HepG2 (cell line): ENCODE results near the gene ARHGEF16. TPM values are rescaled to one million over a fixed set of nuclear protein-coding genes. Genes with fewer than 3 reads are reported as not detected.

Experiments
- ATF1 ChIP-seq: IDR thresholded peaks from 2 replicates; pipeline ENCODE4 v1.6.1; 2016; ENCODE audit warnings: mild to moderate bottlenecking, control low read depth
- CENPT ChIP-seq: sonication (generic); formaldehyde crosslinking; IDR thresholded peaks from 2 replicates; pipeline ENCODE4 v1.8.0; 2022; ENCODE audit warnings: low read depth, mild to moderate bottlenecking, moderate library complexity, missing genetic modification reagents
- HOXA5 ChIP-seq: sonication (generic); formaldehyde crosslinking; IDR thresholded peaks from 2 replicates; pipeline ENCODE4 v1.4.0; 2020; ENCODE audit warnings: missing genetic modification reagents
- RCOR2 ChIP-seq: IDR thresholded peaks from 2 replicates; pipeline ENCODE4 v1.6.1; 2016; ENCODE audit warnings: missing biosample characterization, missing genetic modification reagents
- SIX4 ChIP-seq: sonication (generic); formaldehyde crosslinking; IDR thresholded peaks from 2 replicates; pipeline ENCODE4 v1.4.0; 2020; ENCODE audit warnings: missing genetic modification reagents
- SMYD3 ChIP-seq: sonication (generic); formaldehyde crosslinking; IDR thresholded peaks from 2 replicates; pipeline ENCODE4 v1.8.1; 2023; ENCODE audit warnings: mild to moderate bottlenecking, missing genetic modification reagents
- SNRNP70 ChIP-seq: fragments of 200-400 bp; formaldehyde crosslinking; IDR thresholded peaks from 2 replicates; pipeline ENCODE4 v1.6.1; 2017; ENCODE audit warnings: mild to moderate bottlenecking, low read depth, low read length, moderate library complexity
- TAF15 ChIP-seq: fragments of 200-400 bp; formaldehyde crosslinking; IDR thresholded peaks from one replicate; pipeline ENCODE4 v1.6.1; 2018; ENCODE audit warnings: mild to moderate bottlenecking, low read depth, low read length; ENCODE audit not compliant: poor library complexity, severe bottlenecking
- TMF1 ChIP-seq: sonication (generic); formaldehyde crosslinking; IDR thresholded peaks from 2 replicates; pipeline ENCODE4 v1.8.1; 2022; ENCODE audit warnings: low read depth, missing genetic modification reagents
- ZBTB38 ChIP-seq: sonication (generic); formaldehyde crosslinking; IDR thresholded peaks from 2 replicates; pipeline ENCODE4 v1.5.1; 2020; ENCODE audit warnings: mild to moderate bottlenecking, missing genetic modification reagents
- ZNF264 ChIP-seq: sonication (generic); formaldehyde crosslinking; IDR thresholded peaks from 2 replicates; pipeline ENCODE4 v1.4.0; 2020; ENCODE audit warnings: missing genetic modification reagents
- ZNF3 ChIP-seq: IDR thresholded peaks from 2 replicates; pipeline ENCODE4 v1.7.0; 2017; ENCODE audit warnings: inconsistent platforms
- ZNF329 ChIP-seq: sonication (generic); formaldehyde crosslinking; IDR thresholded peaks from 2 replicates; pipeline ENCODE4 v1.9.0; 2021; ENCODE audit warnings: low read depth, mild to moderate bottlenecking, missing genetic modification reagents
- ZNF430 ChIP-seq: sonication (generic); formaldehyde crosslinking; IDR thresholded peaks from 2 replicates; pipeline ENCODE4 v1.9.0; 2021; ENCODE audit warnings: mild to moderate bottlenecking, missing genetic modification reagents
- ZNF546 ChIP-seq: sonication (generic); formaldehyde crosslinking; conservative IDR thresholded peaks from 2 replicates; pipeline ENCODE4 v1.8.1; 2023; ENCODE audit warnings: mild to moderate bottlenecking, missing genetic modification reagents
- ZNF772 ChIP-seq: sonication (generic); formaldehyde crosslinking; IDR thresholded peaks from 2 replicates; pipeline ENCODE4 v1.5.0; 2020; ENCODE audit warnings: mild to moderate bottlenecking, missing genetic modification reagents
- ZNF792 ChIP-seq: IDR thresholded peaks from 2 replicates; pipeline ENCODE4 v1.6.1; 2016
- ZNF83 ChIP-seq: sonication (generic); formaldehyde crosslinking; IDR thresholded peaks from 2 replicates; pipeline ENCODE4 v1.4.0; 2020; ENCODE audit warnings: missing genetic modification reagents, mild to moderate bottlenecking, borderline replicate concordance
- polyA plus RNA-seq, 8 experiments: library from polyadenylated mRNA; depleted of rRNA in 3 of 8; stranded (reverse) in 7 of 8; unstranded in 1 of 8; fragments of >200 nt; fragmentation: Illumina TruSeq in 4 of 8; extraction: Trizol in 4 of 8; gene quantifications; 2 replicates each; pipeline versions ENCODE4 v1.2.1 to v1.2.3, GENCODE V29; 2011 to 2016; ENCODE audit warnings: low read depth in 4 of 8, missing spikeins in 1 of 8, mixed read lengths in 1 of 8; ENCODE audit not compliant: insufficient read depth in 1 of 8
- total RNA-seq, 5 experiments: library from RNA; depleted of rRNA; stranded (reverse); fragments of >200 nt; fragmentation: Illumina TruSeq; extraction: Trizol; gene quantifications; 2 replicates each; pipeline ENCODE4 v1.2.3, GENCODE V29; 2016; ENCODE audit warnings: low read depth in 1 of 5
- TF ChIP-seq, protein P1 (sequence below): sonication (generic); formaldehyde crosslinking; IDR thresholded peaks from 2 replicates; pipeline ENCODE4 v1.4.0; 2020; ENCODE audit warnings: missing genetic modification reagents, borderline replicate concordance
- TF ChIP-seq, protein P2 (sequence below): sonication (generic); formaldehyde crosslinking; IDR thresholded peaks from 2 replicates; pipeline ENCODE4 v1.4.0; 2020; ENCODE audit warnings: mild to moderate bottlenecking, low read depth, missing genetic modification reagents
- TF ChIP-seq, protein P3 (sequence below): sonication (generic); formaldehyde crosslinking; IDR thresholded peaks from 2 replicates; pipeline ENCODE4 v1.5.0; 2020; ENCODE audit warnings: missing genetic modification reagents
- TF ChIP-seq, protein P4 (sequence below): sonication (generic); formaldehyde crosslinking; IDR thresholded peaks from 2 replicates; pipeline ENCODE4 v1.8.0; 2023; ENCODE audit warnings: mild to moderate bottlenecking, missing genetic modification reagents
- TF ChIP-seq, protein P5 (sequence below): sonication (generic); formaldehyde crosslinking; IDR thresholded peaks from 2 replicates; pipeline ENCODE4 v1.4.0; 2020; ENCODE audit warnings: mild to moderate bottlenecking, missing genetic modification reagents

Gene ARHGEF16
- total and polyA plus RNA-seq, 2 of the 13 experiments (the other 11 are each of a cell fraction or from before 2014, with no cell fraction given): 20.3 to 39.9 TPM

DNA sequence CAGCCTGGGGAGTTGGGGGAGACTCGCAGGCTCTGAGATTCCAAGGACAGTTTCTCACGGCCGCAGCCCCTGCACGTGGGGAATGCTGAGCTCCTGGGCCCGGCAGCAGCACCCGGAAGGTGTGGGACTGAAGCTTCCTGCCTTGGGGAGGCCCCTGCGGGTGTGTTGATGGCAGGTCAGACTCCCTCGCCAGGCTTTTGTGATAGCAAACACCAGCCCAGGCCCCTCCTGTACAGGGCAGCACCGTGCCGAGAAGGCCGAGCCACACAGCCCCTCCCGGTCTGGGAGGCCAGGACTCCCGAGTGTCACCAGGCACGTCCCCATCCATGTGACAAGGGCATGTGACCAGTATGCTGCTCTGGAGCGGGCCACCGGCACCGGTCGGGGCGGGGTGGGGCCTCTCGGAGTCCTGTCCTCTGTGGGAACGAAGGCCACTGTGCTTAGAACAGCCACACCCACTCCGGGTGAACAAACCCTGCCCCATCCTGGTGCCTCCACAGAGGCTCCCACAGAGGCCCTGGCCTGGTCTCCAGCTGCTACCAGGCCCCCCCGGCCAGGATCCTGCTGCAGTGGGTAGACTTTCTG is 31.1 kb upstream of the ARHGEF16 start (continued):
- TF ChIP-seq HOXA5 (CRISPR knock-in tag): no peak
- TF ChIP-seq ZNF3: no peak
- no peak for TF ChIP-seq TAF15
- no peak; the same call in 1 of the 2 replicates for TF ChIP-seq ATF1 (CRISPR knock-in tag)
- no peak; the same call in none of the 2 replicates for TF ChIP-seq ZNF772
- TF ChIP-seq CENPT (CRISPR knock-in tag): no peak
- TF ChIP-seq, protein P1, sequence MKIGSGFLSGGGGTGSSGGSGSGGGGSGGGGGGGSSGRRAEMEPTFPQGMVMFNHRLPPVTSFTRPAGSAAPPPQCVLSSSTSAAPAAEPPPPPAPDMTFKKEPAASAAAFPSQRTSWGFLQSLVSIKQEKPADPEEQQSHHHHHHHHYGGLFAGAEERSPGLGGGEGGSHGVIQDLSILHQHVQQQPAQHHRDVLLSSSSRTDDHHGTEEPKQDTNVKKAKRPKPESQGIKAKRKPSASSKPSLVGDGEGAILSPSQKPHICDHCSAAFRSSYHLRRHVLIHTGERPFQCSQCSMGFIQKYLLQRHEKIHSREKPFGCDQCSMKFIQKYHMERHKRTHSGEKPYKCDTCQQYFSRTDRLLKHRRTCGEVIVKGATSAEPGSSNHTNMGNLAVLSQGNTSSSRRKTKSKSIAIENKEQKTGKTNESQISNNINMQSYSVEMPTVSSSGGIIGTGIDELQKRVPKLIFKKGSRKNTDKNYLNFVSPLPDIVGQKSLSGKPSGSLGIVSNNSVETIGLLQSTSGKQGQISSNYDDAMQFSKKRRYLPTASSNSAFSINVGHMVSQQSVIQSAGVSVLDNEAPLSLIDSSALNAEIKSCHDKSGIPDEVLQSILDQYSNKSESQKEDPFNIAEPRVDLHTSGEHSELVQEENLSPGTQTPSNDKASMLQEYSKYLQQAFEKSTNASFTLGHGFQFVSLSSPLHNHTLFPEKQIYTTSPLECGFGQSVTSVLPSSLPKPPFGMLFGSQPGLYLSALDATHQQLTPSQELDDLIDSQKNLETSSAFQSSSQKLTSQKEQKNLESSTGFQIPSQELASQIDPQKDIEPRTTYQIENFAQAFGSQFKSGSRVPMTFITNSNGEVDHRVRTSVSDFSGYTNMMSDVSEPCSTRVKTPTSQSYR (CRISPR knock-in tag): no peak
- no peak for TF ChIP-seq SNRNP70
- peak; percentile 71; the same call in 1 of the 2 replicates for TF ChIP-seq ZNF264 (CRISPR knock-in tag)
- peak; percentile 69; the same call in 1 of the 2 replicates for TF ChIP-seq ZNF546 (CRISPR knock-in tag)
- no peak; the same call in none of the 2 replicates for TF ChIP-seq ZBTB38 (CRISPR knock-in tag)
- TF ChIP-seq ZNF430: peak; percentile 97
- TF ChIP-seq ZNF792 (CRISPR knock-in tag): peak; percentile 85
- TF ChIP-seq SMYD3 (CRISPR knock-in tag): peak; percentile 83
- TF ChIP-seq SIX4: no peak
- TF ChIP-seq, protein P2, sequence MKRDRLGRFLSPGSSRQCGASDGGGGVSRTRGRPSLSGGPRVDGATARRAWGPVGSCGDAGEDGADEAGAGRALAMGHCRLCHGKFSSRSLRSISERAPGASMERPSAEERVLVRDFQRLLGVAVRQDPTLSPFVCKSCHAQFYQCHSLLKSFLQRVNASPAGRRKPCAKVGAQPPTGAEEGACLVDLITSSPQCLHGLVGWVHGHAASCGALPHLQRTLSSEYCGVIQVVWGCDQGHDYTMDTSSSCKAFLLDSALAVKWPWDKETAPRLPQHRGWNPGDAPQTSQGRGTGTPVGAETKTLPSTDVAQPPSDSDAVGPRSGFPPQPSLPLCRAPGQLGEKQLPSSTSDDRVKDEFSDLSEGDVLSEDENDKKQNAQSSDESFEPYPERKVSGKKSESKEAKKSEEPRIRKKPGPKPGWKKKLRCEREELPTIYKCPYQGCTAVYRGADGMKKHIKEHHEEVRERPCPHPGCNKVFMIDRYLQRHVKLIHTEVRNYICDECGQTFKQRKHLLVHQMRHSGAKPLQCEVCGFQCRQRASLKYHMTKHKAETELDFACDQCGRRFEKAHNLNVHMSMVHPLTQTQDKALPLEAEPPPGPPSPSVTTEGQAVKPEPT (CRISPR knock-in tag): peak; percentile 77; the same call in 1 of the 2 replicates
- TF ChIP-seq ZNF329 (CRISPR knock-in tag): no peak
- TF ChIP-seq TMF1 (CRISPR knock-in tag): 0 out of 2 replicates have a peak, but pooled peaks have one; percentile 32
- TF ChIP-seq ZNF83: no peak
- peak; percentile 61; the same call in 1 of the 2 replicates for TF ChIP-seq RCOR2 (CRISPR knock-in tag)
- TF ChIP-seq, protein P3, sequence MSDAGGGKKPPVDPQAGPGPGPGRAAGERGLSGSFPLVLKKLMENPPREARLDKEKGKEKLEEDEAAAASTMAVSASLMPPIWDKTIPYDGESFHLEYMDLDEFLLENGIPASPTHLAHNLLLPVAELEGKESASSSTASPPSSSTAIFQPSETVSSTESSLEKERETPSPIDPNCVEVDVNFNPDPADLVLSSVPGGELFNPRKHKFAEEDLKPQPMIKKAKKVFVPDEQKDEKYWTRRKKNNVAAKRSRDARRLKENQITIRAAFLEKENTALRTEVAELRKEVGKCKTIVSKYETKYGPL (CRISPR knock-in tag): no peak
- TF ChIP-seq, protein P4, sequence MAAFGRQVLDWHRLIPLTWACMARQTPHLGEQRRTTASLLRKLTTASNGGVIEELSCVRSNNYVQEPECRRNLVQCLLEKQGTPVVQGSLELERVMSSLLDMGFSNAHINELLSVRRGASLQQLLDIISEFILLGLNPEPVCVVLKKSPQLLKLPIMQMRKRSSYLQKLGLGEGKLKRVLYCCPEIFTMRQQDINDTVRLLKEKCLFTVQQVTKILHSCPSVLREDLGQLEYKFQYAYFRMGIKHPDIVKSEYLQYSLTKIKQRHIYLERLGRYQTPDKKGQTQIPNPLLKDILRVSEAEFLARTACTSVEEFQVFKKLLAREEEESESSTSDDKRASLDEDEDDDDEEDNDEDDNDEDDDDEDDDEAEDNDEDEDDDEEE (CRISPR knock-in tag): no peak; the same call in 1 of the 2 replicates
- TF ChIP-seq, protein P5, sequence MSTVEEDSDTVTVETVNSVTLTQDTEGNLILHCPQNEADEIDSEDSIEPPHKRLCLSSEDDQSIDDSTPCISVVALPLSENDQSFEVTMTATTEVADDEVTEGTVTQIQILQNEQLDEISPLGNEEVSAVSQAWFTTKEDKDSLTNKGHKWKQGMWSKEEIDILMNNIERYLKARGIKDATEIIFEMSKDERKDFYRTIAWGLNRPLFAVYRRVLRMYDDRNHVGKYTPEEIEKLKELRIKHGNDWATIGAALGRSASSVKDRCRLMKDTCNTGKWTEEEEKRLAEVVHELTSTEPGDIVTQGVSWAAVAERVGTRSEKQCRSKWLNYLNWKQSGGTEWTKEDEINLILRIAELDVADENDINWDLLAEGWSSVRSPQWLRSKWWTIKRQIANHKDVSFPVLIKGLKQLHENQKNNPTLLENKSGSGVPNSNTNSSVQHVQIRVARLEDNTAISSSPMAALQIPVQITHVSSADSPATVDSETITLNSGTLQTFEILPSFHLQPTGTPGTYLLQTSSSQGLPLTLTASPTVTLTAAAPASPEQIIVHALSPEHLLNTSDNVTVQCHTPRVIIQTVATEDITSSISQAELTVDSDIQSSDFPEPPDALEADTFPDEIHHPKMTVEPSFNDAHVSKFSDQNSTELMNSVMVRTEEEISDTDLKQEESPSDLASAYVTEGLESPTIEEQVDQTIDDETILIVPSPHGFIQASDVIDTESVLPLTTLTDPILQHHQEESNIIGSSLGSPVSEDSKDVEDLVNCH (CRISPR knock-in tag): no peak
